T-helper 22 cell (primary cell): ENCODE results near the gene TSHZ2.
"Not testable (repeated sequence)": the region's sequence is repeated elsewhere in the genome, so short reads cannot be mapped to it uniquely, and the experiment has no call there.

Experiments
- DNase-seq: peaks from one replicate; pipeline ENCODE4 v3.0.0-alpha.2; 2020; ENCODE audit warnings: low read depth

The TSHZ2 gene

DNA sequence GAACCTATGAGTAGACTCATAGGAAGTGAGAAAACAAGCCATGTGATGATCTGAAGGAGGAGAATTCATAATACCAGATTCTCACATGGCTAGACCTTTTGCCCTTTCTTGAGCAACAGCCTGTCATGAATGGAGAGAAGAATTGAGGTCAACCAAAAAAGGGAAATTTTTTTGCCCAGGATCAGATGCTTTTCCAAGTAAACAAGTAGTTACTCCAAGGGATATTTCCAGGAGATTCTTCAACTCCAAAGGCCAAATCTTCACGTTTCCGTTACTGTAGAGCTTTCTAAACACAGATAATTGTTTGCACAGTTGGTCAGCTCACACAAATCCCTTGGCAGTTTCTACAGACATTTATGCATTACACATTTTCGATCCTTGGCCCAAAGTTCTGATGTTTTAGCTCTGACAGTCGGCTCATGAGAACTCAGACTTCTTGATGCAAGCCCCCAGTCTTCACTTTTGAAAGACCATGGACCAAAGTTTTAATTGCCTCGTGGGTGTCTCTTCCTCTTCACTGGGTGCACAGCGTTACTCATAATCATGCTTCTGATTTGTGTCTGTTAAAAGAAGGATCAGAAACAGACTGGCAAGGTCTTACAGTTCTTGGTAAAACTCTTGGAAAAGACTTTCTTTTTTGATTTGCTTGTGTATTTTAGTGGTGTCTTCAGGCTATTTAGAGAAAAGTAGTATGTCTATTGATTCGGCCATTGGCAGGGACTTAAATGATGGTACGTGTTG lies 115.0 kb downstream of the TSHZ2 start:
- DNase-seq, result no peak

DNA sequence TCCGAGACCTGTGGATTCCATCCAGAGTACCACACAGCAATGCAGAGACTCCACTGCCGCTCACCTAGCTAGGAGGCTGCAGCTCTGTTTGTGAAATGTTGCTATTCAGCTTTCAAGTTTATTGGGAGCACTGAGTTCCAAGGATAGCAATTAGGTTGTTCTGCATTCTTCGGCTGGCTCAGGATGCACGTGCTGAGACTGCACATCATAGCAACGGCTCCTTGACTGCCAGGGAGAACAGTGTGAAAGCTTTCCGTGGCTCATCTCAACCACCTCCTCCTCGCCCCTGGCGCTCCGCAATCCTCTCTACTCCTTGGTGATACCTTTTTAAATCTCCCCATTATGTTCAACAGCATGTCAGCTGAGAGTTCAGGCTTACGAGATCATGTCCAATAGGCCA lies 116.6 kb downstream of the TSHZ2 start:
- no peak for DNase-seq

DNA sequence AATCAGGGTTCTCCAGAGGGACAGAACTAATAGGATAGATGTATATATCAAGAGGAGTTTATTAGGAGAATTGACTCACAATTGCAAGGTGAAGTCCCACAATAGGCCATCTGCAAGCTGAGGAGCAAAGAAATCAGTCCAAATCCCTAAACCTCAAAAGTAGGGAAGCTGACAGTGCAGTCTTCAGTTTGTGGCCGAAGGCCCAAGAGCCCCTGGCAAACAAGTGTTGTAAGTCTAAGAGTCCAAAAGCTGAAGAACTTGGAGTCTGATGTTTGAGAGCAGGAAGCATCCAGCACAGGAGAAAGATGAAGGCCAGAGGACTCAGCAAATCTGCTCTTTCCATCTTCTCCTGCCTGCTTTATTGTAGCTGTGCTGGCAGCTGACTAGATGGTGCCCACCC lies 117.7 kb downstream of the TSHZ2 start:
- not testable (repeated sequence) for DNase-seq

DNA sequence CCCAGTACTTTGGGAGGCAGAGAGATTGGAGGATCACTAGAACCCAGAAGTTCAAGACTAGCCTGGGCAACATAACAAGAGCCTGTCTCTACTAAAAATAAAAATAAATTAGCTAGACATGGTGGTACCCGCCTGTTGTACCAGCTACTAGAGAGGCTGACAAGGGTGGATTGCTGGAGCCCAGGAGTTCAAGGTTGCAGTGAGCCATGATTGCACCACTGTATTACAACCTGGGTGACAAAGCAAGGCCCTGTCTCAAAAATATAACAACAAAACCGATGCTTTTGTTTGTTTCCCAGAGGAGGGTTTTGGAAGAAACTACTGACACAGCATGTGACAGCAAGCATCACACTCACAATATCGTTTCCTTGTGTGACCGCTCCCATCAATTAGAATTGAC lies 119.6 kb downstream of the TSHZ2 start:
- DNase-seq, result no peak

DNA sequence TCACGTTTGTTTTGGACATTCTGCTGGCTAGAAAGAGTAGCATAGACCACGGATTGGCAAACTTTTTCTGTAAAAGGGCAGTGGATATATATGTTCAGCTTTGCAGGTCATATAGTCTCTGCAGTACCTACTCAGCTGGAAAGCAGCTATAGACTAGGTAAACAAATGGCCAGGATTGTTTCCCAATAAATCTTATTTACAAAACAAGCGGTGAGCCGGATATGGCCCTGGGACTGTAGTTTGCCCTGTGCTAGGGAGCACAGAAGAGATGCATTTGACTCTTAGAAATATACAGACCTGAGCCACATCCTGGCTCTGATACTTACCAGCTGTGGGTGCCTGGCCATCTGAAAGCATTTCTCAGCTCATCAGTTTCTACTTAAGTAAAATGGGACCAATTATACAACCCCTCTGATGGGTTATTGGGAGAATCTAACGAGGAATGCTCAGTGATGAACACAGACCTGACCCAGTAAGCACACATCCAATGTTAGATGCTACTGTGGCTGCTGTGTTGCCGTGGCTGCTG lies 120.7 kb downstream of the TSHZ2 start:
- no peak for DNase-seq

DNA sequence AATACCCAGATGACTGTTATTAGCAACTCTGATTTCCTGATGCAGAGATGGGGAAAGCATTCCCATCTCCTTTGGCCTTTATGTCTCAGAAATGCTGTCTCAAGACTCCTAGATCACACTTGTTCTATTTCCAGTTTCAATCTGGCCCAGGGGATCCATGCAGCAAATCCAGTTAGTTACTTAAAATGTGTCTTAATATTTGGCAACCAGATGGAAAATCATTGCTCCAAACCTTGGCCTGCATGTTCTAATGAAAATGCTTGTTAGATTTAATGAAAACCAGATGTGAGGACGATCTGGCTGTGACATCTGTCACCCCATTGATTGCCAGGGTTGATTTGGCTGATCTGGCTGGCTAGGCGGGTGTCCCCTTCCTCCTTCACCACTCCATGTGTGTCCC lies 125.2 kb downstream of the TSHZ2 start:
- DNase-seq, result no peak

DNA sequence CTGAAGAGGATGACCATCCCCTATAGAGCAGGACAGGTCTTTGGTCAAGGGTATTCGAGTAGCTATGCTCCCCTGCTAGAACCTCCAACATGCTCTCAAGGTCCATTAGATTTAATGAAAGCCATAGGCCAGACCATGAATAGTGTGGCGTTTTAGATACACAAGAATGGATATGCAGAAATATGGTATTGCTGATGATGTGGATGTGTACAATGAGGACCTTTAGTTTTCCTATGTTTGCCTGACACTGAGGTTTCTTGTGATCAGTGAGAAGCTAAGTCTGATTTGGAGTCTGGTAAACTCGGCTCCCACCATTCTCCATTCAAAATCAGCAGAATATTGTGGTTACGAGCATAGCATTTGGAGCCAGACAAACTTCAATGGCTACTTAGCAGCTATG lies 125.6 kb downstream of the TSHZ2 start:
- no peak for DNase-seq

DNA sequence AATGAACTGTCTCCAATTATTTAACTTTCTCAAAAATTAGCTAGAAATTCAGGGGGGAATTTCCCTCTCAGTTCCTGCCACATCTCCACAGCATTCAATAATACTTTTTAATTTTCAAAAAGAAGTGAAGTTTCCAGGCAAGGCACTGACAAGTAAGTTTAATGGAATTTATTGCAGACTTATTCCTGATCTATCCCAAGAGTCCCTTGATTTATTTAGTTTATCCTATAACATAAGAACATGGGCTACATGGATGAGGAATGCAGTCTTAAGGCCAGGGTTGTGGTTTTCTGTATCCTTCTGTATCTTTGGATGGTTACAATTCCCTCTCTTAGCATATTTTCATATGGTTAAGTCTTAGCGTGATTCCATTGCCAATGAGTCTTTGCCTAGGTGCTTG lies 126.5 kb downstream of the TSHZ2 start:
- DNase-seq, result no peak

DNA sequence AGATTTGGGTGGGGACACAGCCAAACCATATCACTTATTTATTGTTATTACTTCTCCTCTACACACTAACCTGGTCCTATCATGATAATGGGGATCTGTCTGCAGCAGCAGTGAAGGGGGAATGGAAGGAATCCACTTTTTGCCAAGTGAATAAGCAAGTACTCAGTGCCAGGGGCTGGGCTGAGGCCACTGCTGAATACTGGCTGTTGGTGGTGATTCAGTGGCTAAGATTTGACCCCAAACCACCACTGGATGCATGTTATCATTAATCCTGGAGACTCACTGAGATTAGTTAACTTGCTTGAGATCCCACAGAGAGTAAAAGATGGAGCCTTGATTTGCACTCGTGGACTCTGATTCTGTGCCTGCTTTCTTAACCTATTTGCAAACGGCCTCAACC lies 127.7 kb downstream of the TSHZ2 start:
- no peak for DNase-seq

DNA sequence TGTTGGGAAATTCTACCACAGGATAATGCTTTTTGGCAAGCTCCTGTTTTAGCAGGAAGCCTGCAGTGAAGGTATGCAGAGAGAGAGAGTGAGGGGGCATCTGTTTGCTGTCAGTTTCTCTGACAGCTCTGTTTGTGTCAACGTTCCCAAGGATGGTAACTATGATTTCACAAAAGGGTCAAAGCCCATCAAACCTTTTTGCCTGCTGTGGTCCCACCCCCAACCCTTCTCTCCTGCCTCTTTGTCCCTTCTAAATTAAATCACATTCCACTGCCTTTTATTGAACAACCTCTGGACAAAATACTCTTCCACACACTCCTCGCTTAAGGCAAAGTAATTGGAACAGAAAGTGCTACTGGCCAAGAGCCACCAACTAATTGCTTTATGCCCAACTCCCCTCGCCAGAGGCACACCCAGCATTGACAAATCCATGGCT lies 128.3 kb downstream of the TSHZ2 start:
- no peak for DNase-seq

DNA sequence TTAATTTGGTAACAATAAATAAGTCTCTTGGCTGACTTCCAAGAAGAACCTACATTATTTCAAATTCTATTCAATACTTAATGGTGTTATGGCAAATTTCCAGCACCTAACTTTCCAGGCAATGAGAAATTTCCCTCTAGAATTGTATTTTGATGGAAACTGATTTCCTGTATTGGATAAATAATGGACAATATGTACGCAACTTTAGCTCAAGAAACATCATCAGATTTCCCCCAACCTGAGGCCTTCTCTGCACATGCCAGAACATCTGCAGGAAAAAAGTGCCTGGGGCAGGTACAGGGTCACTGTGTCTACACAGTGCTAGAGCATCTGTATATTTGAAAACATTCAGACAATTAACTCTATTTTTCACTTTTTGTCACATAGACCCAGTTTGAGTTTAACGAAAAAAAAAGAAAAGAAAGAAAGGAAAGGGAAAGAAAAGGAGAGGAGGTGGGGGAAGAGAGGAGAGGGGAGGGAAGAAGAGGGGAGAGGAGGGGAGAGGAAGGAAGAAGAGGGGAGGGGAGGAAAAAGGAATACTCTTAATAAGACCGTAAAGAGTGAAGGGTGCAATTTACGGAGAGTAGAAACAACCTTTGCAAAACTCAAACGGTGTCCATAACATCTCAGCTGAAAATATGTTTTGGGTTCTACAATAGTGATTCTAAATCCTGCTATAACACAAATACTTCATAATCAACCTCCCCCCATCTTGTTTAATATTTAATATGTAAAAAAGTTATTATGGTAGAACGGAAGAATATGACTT lies 130.0 kb downstream of the TSHZ2 start:
- DNase-seq, result no peak

DNA sequence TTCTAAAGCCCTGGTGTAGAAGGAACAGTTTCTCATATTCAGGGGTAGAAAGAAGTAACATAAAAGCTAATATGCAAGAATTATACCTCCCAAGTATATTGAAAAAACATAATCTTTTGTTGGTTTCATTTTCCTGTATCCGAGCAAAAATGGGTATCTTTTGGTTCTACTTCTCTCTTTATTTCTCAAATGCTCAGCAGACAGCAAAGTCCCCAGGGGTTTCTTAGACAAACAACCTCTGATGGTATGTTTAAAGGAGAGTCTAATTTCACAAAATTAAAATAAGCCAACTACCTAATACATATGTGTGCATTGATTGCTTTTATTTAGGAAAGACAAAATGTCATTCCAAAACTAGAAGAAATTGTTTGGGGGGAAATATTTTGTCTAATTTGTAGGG lies 131.0 kb downstream of the TSHZ2 start:
- no peak for DNase-seq

DNA sequence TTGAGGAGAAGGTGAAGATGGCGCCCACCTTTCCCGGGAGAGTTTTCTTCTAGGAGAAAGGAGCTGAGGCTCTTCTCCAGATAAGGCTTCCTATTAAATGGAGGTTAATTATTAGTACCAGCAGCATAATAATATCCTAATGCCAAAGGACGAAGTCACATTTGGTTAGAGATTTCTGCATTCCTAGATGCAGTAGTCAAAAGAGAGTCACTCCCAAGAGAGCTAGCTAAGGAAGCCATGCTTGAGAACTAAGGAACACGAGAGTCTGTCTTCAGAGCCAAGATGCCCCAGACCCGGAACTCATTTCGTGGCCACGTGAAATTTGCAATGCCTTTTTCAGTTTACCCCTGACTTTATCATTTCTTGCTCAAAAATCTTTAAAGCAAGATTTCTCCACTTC lies 132.7 kb downstream of the TSHZ2 start:
- no peak for DNase-seq

DNA sequence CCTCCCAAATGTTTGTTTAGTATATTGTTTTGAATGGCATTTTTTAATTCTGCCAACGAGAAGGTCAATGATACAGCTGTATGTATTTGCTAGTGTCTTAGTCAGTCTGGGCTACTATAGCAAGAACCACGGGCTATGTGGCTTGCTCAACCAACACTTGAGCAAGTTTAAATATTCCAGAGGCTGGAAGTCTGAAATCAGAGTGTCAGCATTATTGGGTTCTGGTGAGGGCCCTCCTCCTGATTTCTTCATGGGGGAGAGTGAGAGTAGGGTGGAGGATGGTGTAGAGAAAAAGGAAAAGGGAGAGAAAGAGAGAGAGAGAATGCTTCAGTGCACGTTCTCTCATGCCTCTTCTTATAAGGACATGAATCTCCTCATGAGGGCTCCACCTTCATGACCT lies 144.6 kb downstream of the TSHZ2 start:
- no peak for DNase-seq

DNA sequence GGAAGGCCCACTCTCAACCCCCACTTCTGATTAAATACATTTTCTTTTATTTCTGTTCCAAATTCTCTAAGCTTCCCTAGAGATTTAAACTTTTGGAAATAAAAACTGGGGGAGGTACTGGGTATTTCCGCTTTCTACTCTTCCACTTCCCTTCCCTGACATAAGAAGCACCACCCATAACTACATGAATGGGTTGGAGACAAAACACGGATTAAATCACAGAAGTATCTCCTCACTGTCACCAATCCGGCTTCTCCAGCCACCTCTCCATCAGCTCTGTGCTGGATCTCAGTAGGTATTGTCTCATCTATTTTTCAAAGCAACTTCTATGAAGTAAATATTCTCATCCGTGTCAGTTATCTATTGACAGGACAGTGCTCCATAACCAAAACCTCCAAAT lies 150.7 kb downstream of the TSHZ2 start:
- DNase-seq, result no peak

DNA sequence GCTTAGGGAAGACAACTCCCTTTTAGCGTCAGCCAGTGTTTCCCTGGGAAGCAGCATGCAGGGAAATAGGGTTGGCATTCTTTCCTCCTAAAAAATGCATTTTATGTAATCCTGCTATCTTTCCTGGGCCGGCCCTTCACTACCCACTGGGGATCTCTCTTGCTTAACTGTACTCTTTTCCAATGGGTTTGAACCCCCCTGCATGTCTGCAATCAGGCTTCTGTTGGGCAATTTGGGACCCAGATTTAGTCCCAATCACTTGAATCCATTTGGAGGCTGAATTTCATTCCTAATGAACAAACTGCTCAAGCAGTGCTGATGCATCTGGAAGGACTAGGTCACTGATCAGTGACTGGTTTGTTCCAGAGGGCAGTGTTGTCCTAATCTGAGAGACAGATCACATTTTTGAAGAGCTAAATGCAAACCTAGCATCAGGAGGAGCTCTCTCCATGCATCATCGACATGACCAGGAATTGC lies 152.0 kb downstream of the TSHZ2 start:
- no peak for DNase-seq

DNA sequence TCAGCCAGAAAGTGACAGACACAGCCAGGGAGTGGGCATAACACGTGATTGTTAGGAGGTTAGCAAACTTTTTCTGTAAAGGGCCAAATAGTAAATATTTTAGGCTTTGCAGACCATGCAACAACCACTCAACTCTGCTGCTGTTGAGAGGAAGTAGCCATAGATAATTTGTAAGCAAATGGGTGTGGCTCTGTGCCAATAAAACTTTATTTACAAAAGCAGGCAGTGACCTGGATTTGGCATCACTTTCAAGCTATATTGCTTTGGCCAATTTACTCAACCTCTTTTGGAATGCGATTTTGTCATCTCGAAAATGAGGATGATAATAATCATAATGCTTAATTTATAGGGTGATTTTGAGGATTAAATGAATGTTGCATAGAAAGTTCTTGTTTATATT lies 152.6 kb downstream of the TSHZ2 start:
- DNase-seq, result no peak

DNA sequence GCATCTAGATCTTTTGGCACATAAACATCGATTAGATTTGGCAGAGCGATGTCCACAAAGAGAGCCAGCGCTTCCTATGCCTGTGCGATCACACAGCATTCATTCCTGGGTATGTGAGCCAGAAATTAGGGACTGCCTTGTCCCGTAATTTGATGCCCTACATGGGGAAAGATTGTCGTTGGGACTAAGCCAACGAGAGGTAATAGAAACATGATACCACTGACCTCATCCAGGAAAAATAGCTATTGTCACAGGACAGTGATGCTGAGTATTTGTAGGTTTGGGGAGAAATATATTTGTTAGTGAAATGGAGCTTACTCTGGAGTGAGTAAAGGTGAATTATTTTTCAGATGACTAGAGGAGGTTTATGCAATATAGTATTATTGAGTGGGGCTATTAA lies 154.0 kb downstream of the TSHZ2 start:
- DNase-seq, result no peak

DNA sequence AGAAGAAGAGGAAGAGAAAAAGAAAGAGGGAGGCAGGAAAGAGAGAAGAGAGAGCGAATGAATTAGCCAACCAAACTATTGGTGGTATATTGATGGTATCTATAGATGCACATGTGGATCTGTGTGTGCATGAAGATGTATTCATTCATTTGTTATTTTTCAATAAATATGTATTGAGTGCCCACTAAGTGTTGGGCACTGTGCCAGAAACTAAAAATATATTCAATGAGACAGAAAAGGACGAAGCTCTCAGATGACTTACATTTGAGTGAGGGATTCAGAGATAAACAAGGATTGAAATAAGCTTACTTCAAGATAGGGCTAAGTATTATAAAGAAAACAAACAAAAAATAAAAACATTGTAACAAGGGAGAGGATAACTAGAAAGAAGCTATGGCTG lies 154.9 kb downstream of the TSHZ2 start:
- no peak for DNase-seq

DNA sequence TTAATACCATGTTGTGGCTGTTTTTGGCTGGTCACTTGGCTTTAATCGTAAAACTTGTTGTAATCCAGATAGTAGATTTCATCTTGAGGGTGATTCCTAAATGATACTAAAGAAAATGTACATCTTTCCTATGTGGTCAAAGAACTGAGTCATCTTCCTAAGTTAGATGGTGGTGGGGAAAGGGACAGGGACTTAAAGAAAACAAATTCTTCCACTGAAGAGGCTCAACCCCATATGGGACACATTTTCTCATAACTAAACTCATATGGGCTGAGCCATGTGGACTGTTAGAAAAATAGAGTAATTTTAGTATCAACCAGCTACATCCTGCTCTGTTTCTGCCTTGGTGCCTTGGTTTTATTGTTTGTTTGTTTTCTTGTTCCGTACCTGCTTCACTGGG lies 155.8 kb downstream of the TSHZ2 start:
- no peak for DNase-seq

DNA sequence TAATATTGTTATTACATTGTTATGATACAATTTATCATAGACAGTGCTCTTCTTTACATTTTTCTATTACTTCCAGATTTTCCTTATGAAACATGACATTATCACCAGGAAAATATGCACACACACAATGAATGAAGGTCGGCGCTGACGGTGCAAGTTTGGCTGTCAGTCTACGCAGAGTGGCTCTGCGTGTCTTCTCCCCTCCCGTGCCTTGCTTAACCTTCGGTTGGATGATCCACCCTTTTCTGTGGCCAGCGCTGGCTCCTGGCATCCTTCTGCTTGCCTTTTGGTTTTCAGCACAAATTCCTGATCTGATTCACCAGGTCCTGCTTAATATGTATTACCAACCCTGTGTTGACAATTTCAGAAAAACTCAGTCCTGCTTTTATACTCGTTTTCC lies 157.4 kb downstream of the TSHZ2 start:
- DNase-seq, result no peak

DNA sequence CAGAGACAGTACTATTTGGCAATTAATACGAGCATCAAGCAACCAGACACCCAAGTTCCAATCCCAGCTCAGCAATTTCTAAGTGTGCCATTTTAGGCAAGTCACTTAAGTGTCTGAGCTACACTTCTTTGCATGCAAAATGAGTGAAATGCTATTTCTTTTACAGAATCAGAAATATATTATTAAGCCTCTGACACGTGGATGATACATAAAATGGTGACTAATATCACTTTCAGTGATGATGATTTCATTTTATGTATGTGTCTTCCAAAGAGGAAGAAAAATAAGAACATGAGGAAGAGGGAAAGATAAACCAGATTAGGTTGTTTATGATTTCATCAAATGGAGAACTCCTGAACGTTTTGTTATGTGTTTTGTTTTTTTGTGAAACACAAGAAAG lies 158.6 kb downstream of the TSHZ2 start:
- no peak for DNase-seq

DNA sequence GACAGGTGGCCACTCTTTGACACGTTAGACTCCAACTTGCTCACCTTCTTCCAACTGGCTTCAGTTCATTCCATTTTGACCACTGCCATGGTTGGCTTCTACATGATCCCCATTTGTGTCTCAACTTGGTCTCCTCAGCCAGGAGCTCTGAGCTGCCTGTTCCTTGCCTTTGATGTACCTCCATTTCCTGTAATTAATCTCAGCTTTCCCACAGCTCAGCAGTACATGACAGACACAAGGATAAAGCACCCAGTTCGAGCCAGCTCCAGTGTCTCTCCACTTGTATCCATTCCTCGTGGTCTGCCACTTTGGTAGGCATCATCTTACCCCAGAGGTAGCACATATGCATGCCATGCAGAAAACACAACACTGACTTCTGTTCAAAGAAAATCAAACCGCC lies 161.0 kb downstream of the TSHZ2 start:
- DNase-seq, result no peak
